B cell (primary cell): ENCODE measurements around the gene GAMT. TPM values are rescaled to one million over a fixed set of nuclear protein-coding genes. Genes with fewer than 3 reads are reported as not detected.

Experiments used
- ATAC-seq: fragments of 200-7000 bp; cut with Tn5 transposase; one replicate; pipeline ENCODE4 v1.10.0; 2021; ENCODE audit warnings: low read depth, mild to moderate bottlenecking, moderate number of reproducible peaks, moderate library complexity
- CTCF ChIA-PET: fragments of 350-600 bp; sonication (Branson Sonifier 250); formaldehyde crosslinking; loops from one replicate; lab custom pipeline; 2021; ENCODE audit warnings: antibody characterized with exemption, inconsistent platforms; lab: Charles Lee
- POLR2A ChIA-PET: fragments of 350-600 bp; sonication (Branson Sonifier 250); formaldehyde crosslinking; loops from one replicate; lab custom pipeline; 2021; ENCODE audit warnings: antibody characterized with exemption; lab: Charles Lee
- DNase-seq: peaks from one replicate; pipeline ENCODE4 v3.0.0; 2013
- H2AFZ ChIP-seq: 2 replicates; pipeline ENCODE4 v1.6.1; 2012; ENCODE audit warnings: mild to moderate bottlenecking, low read depth, low read length; ENCODE audit not compliant: insufficient read depth, poor library complexity, severe bottlenecking
- H3K27ac ChIP-seq, 2 donors: 1 replicate in 1 of 2; 2 replicates in 1 of 2; pipeline ENCODE4 v1.5.1; 2012 to 2013; ENCODE audit warnings: low read length in 2 of 2, mild to moderate bottlenecking in 2 of 2, moderate library complexity in 1 of 2
- H3K27me3 ChIP-seq, 4 experiments: fragments of 200-600 bp in 1 of 4; sonication (generic) in 1 of 4; replicated peaks in 1 of 4; 1 replicate in 2 of 4; 2 replicates in 2 of 4; pipeline versions ENCODE4 v1.6.1 to v1.7.0; 2013 to 2016; ENCODE audit warnings: low read length in 3 of 4, mild to moderate bottlenecking in 2 of 4, mixed read lengths in 1 of 4, moderate library complexity in 1 of 4; ENCODE audit not compliant: insufficient read depth in 4 of 4, control insufficient read depth in 3 of 4; ENCODE audit errors: control extremely low read depth in 1 of 4
- H3K36me3 ChIP-seq, 2 experiments: replicated peaks in 1 of 2; 1 replicate in 1 of 2; 2 replicates in 1 of 2; pipeline versions ENCODE4 v1.6.1 to v1.7.1; 2013; ENCODE audit warnings: low read length in 1 of 2; ENCODE audit not compliant: insufficient read depth in 2 of 2, control insufficient read depth in 1 of 2; ENCODE audit errors: control extremely low read depth in 1 of 2, extremely low read depth in 1 of 2
- H3K4me1 ChIP-seq, 2 donors: fragments of 200-600 bp in 1 of 2; sonication (generic) in 1 of 2; 1 replicate in 1 of 2; 2 replicates in 1 of 2; pipeline versions ENCODE4 v1.5.1 to v1.6.1; 2013 to 2017; ENCODE audit warnings: low read length in 2 of 2; ENCODE audit not compliant: control insufficient read depth in 2 of 2, insufficient read depth in 2 of 2
- H3K4me2 ChIP-seq: replicated peaks from 2 replicates; pipeline ENCODE3; 2012; ENCODE audit warnings: mild to moderate bottlenecking, low read depth, low read length; ENCODE audit not compliant: poor library complexity, severe bottlenecking
- H3K4me3 ChIP-seq, 5 experiments: fragments of 200-600 bp in 1 of 5; sonication (generic) in 1 of 5; 1 replicate in 3 of 5; 2 replicates in 2 of 5; pipeline versions ENCODE4 v1.5.1 to v1.7.0; 2011 to 2016; ENCODE audit warnings: low read length in 4 of 5, mild to moderate bottlenecking in 4 of 5, low read depth in 2 of 5, control low read depth in 1 of 5, moderate library complexity in 1 of 5; ENCODE audit not compliant: insufficient read depth in 1 of 5; ENCODE audit errors: control extremely low read depth in 1 of 5, extremely low read depth in 1 of 5
- H3K79me2 ChIP-seq: fragments of 200-600 bp; sonication (generic); one replicate; pipeline ENCODE4 v1.6.0; 2016; ENCODE audit warnings: low read length; ENCODE audit not compliant: control insufficient read depth, insufficient read depth
- H3K9ac ChIP-seq: fragments of 200-600 bp; sonication (generic); 2 replicates; pipeline ENCODE4 v1.6.1; 2017; ENCODE audit warnings: mild to moderate bottlenecking, low read length, moderate library complexity
- H3K9me3 ChIP-seq, 3 donors: one replicate each; pipeline versions ENCODE4 v1.6.1 to v1.7.1; 2013; ENCODE audit warnings: low read length in 2 of 3; ENCODE audit not compliant: control insufficient read depth in 2 of 3, insufficient read depth in 1 of 3; ENCODE audit errors: control extremely low read depth in 1 of 3
- H4K20me1 ChIP-seq: 2 replicates; pipeline ENCODE4 v1.6.0; 2012; ENCODE audit warnings: mild to moderate bottlenecking, low read length; ENCODE audit not compliant: insufficient read depth, control insufficient read depth, poor library complexity, severe bottlenecking
- H3K27ac Mint-ChIP-seq: one replicate; pipeline ENCODE4 v1.8.0; 2021; ENCODE audit warnings: mixed read lengths
- H3K27me3 Mint-ChIP-seq: one replicate; pipeline ENCODE4 v1.8.0; 2021; ENCODE audit warnings: mixed read lengths
- H3K4me1 Mint-ChIP-seq: one replicate; pipeline ENCODE4 v1.8.0; 2021; ENCODE audit warnings: mixed read lengths
- H3K4me3 Mint-ChIP-seq: one replicate; pipeline ENCODE4 v1.8.0; 2021; ENCODE audit warnings: mixed read lengths
- H3K9me3 Mint-ChIP-seq: one replicate; pipeline ENCODE4 v1.8.0; 2022; ENCODE audit warnings: mixed read lengths; ENCODE audit not compliant: insufficient read depth
- EZH2 ChIP-seq: IDR thresholded peaks from 2 replicates; pipeline ENCODE4 v1.6.1; 2012; ENCODE audit warnings: borderline replicate concordance, low read depth, mild to moderate bottlenecking, moderate library complexity, low read length; ENCODE audit not compliant: insufficient read depth, poor library complexity, severe bottlenecking
- WGBS: methylation state at CpG from one replicate; pipeline ENCODE4 v1.1.5; 2013; ENCODE audit warnings: missing lambda C conversion rate; ENCODE audit not compliant: insufficient coverage; 5-methylcytosine and 5-hydroxymethylcytosine counted together
- intact Hi-C: fragments of 100-400 bp; cut with micrococcal nuclease; formaldehyde crosslinking; loops from one replicate; pipeline ENCODE4 v1.10.0; 2022
- polyA plus RNA-seq: library from polyadenylated mRNA; depleted of rRNA; stranded (reverse); fragments of >200 nt; gene quantifications from 2 replicates; pipeline ENCODE4 v1.2.3, GENCODE V29; 2012
- total RNA-seq, 2 donors: library from RNA; stranded (reverse); fragments of 120-200 nt in 1 of 2; gene quantifications; 1 replicate in 1 of 2; 2 replicates in 1 of 2; pipeline versions ENCODE4 v1.2.3 to v1.2.4, GENCODE V29; 2013 to 2022
- TF ChIP-seq, protein P1 (sequence below): fragments of 200-600 bp; IDR thresholded peaks from one replicate; pipeline ENCODE4 v1.8.0; 2022; ENCODE audit warnings: antibody characterized with exemption, mild to moderate bottlenecking

GAMT gene
- total and polyA plus RNA-seq, 2 donors (not counting 1 experiment from before 2014, with no cell fraction given), result 8.8 to 12.1 TPM

DNA sequence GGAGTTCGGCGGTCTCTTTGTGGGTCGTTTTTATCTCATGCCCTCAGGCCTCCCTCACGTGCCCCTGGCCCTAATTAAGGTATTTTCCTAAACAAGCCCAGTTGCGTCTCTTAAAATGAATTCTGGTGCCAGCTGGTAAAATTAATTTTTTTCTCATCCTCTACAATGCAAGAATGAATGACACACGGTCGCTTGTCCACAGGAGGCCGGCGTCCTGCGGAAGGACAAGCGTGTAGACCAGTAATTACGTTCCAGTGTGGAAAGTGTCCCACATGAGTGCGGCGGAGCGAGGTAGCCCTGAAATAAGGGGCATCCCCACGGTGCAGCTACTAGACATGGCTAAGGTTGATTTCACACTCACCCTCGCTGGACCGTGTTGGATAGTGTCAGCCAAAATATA, 52.1 kb downstream of the GAMT start:
- H3K27ac Mint-ChIP-seq, result peak overlapping the region; percentile 26

More for the DNA sequence above, 52.1 kb downstream of the GAMT start:
- H2AFZ ChIP-seq, result no peak overlapping the region
- ChIA-PET CTCF (no interaction called here), POLR2A (no interaction called here)
- H3K4me1 ChIP-seq, result peaks cover 9 to 16% of the 10 kb centered on the region in 2 donors
- ATAC-seq (no peak), DNase-seq (no peak)
- H3K9ac ChIP-seq, result no peak overlapping the region
- H3K4me3 ChIP-seq, result no peak overlapping the region
- no peaks in the 10 kb centered on the region for H3K27me3 ChIP-seq
- Mint-ChIP-seq H3K27me3 (no peaks in the 10 kb centered on the region), H3K4me1 (peaks cover 6% of the 10 kb centered on the region), H3K9me3 (no peaks in the 10 kb centered on the region), H3K4me3 (no peak overlapping the region)
- H3K27ac ChIP-seq, result no peak overlapping the region
- no peaks in the 10 kb centered on the region for H3K36me3 ChIP-seq
- no peaks in the 10 kb centered on the region for H3K79me2 ChIP-seq
- intact Hi-C loops, result no loop called here
- TF ChIP-seq, protein P1, sequence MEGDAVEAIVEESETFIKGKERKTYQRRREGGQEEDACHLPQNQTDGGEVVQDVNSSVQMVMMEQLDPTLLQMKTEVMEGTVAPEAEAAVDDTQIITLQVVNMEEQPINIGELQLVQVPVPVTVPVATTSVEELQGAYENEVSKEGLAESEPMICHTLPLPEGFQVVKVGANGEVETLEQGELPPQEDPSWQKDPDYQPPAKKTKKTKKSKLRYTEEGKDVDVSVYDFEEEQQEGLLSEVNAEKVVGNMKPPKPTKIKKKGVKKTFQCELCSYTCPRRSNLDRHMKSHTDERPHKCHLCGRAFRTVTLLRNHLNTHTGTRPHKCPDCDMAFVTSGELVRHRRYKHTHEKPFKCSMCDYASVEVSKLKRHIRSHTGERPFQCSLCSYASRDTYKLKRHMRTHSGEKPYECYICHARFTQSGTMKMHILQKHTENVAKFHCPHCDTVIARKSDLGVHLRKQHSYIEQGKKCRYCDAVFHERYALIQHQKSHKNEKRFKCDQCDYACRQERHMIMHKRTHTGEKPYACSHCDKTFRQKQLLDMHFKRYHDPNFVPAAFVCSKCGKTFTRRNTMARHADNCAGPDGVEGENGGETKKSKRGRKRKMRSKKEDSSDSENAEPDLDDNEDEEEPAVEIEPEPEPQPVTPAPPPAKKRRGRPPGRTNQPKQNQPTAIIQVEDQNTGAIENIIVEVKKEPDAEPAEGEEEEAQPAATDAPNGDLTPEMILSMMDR, result no peak
- no peak for TF ChIP-seq EZH2
- H4K20me1 ChIP-seq, result no peaks in the 10 kb centered on the region
- 81% methylated on average over 15 of the region's 18 CpGs for WGBS
- H3K4me2 ChIP-seq, result no peak overlapping the region
- H3K9me3 ChIP-seq, result peaks cover 0 to 3% (median 0%) of the 10 kb centered on the region in 3 donors

Other genes starting within 250 kb of the GAMT start
- gene SBNO2, start 227.3 kb downstream of the GAMT start, total RNA-seq, result 83.3 and 85.9 TPM in 2 replicates
- gene SBNO2, start 227.3 kb downstream of the GAMT start, polyA plus RNA-seq, result 42.8 and 47.3 TPM in 2 replicates
- 89.9 and 91.8 TPM in 2 replicates for gene STK11, start 195.8 kb downstream of the GAMT start, total RNA-seq
- 82.9 and 87.9 TPM in 2 replicates for gene STK11, start 195.8 kb downstream of the GAMT start, polyA plus RNA-seq
- 0.12 TPM in 1 of 2 replicates, not detected in the other for gene CBARP, start 163.5 kb downstream of the GAMT start, total RNA-seq
- not detected in 2 replicates for gene CBARP, start 163.5 kb downstream of the GAMT start, polyA plus RNA-seq
- 131 and 150 TPM in 2 replicates for gene ATP5F1D, start 159.8 kb downstream of the GAMT start, total RNA-seq
- 145 and 166 TPM in 2 replicates for gene ATP5F1D, start 159.8 kb downstream of the GAMT start, polyA plus RNA-seq
- 97.8 and 98.5 TPM in 2 replicates for gene MIDN, start 153.0 kb downstream of the GAMT start, total RNA-seq
- gene MIDN, start 153.0 kb downstream of the GAMT start, polyA plus RNA-seq, result 120 and 156 TPM in 2 replicates
- 643 and 648 TPM in 2 replicates for gene CIRBP, start 132.2 kb downstream of the GAMT start, total RNA-seq
- 1,164 and 1,418 TPM in 2 replicates for gene CIRBP, start 132.2 kb downstream of the GAMT start, polyA plus RNA-seq
- 34.5 and 41.1 TPM in 2 replicates for gene FAM174C, start 126.0 kb downstream of the GAMT start, total RNA-seq
- 45.1 and 70.6 TPM in 2 replicates for gene FAM174C, start 126.0 kb downstream of the GAMT start, polyA plus RNA-seq
- not detected in 2 replicates for gene EFNA2, start 115.7 kb downstream of the GAMT start, total RNA-seq
- not detected in 2 replicates for gene EFNA2, start 115.7 kb downstream of the GAMT start, polyA plus RNA-seq
- gene NDUFS7, start 17.6 kb downstream of the GAMT start, total RNA-seq, result 58.8 and 59.0 TPM in 2 replicates
- 84.5 and 141 TPM in 2 replicates for gene NDUFS7, start 17.6 kb downstream of the GAMT start, polyA plus RNA-seq
- 119 and 125 TPM in 2 replicates for gene DAZAP1, start 6.0 kb upstream of the GAMT start, total RNA-seq
- 54.8 and 66.4 TPM in 2 replicates for gene DAZAP1, start 6.0 kb upstream of the GAMT start, polyA plus RNA-seq
- 1,488 and 1,520 TPM in 2 replicates for gene RPS15, start 36.9 kb upstream of the GAMT start, total RNA-seq
- gene RPS15, start 36.9 kb upstream of the GAMT start, polyA plus RNA-seq, result 6,007 and 10,599 TPM in 2 replicates
- 0.12 and 0.15 TPM in 2 replicates for gene APC2, start 48.6 kb upstream of the GAMT start, total RNA-seq
- 0.07 and 0.16 TPM in 2 replicates for gene APC2, start 48.6 kb upstream of the GAMT start, polyA plus RNA-seq
- 68.1 and 68.3 TPM in 2 replicates for gene C19orf25, start 77.7 kb upstream of the GAMT start, total RNA-seq
- gene C19orf25, start 77.7 kb upstream of the GAMT start, polyA plus RNA-seq, result 25.9 and 34.2 TPM in 2 replicates
- gene PCSK4, start 88.8 kb upstream of the GAMT start, total RNA-seq, result 1.3 and 1.7 TPM in 2 replicates
- gene PCSK4, start 88.8 kb upstream of the GAMT start, polyA plus RNA-seq, result 1.1 and 1.9 TPM in 2 replicates
- 0.66 and 1.1 TPM in 2 replicates for gene REEP6, start 89.6 kb upstream of the GAMT start, total RNA-seq
- gene REEP6, start 89.6 kb upstream of the GAMT start, polyA plus RNA-seq, result 0.46 and 0.64 TPM in 2 replicates
- gene ADAMTSL5, start 111.5 kb upstream of the GAMT start, total RNA-seq, result not detected in 2 replicates
- 0.09 and 0.56 TPM in 2 replicates for gene ADAMTSL5, start 111.5 kb upstream of the GAMT start, polyA plus RNA-seq
- not detected in 2 replicates for gene PLK5, start 122.5 kb upstream of the GAMT start, total RNA-seq
- gene PLK5, start 122.5 kb upstream of the GAMT start, polyA plus RNA-seq, result not detected in 2 replicates
- 3.0 and 4.2 TPM in 2 replicates for gene MEX3D, start 166.8 kb upstream of the GAMT start, total RNA-seq
- 0.69 and 0.73 TPM in 2 replicates for gene MEX3D, start 166.8 kb upstream of the GAMT start, polyA plus RNA-seq
- gene MBD3, start 191.3 kb upstream of the GAMT start, total RNA-seq, result 84.6 and 87.6 TPM in 2 replicates
- 48.1 and 60.7 TPM in 2 replicates for gene MBD3, start 191.3 kb upstream of the GAMT start, polyA plus RNA-seq
- gene UQCR11, start 203.9 kb upstream of the GAMT start, total RNA-seq, result 66.8 and 73.7 TPM in 2 replicates
- 41.2 and 59.5 TPM in 2 replicates for gene UQCR11, start 203.9 kb upstream of the GAMT start, polyA plus RNA-seq